ENCODE results near the gene LBP.
A peak's percentile ranks its signal among the peaks of the same experiment; 100 is the strongest.
"Not testable (repeated sequence)": the region's sequence is repeated elsewhere in the genome, so short reads cannot be mapped to it uniquely, and the experiment has no call there.

Gene LBP, protein sequence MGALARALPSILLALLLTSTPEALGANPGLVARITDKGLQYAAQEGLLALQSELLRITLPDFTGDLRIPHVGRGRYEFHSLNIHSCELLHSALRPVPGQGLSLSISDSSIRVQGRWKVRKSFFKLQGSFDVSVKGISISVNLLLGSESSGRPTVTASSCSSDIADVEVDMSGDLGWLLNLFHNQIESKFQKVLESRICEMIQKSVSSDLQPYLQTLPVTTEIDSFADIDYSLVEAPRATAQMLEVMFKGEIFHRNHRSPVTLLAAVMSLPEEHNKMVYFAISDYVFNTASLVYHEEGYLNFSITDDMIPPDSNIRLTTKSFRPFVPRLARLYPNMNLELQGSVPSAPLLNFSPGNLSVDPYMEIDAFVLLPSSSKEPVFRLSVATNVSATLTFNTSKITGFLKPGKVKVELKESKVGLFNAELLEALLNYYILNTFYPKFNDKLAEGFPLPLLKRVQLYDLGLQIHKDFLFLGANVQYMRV

DNA sequence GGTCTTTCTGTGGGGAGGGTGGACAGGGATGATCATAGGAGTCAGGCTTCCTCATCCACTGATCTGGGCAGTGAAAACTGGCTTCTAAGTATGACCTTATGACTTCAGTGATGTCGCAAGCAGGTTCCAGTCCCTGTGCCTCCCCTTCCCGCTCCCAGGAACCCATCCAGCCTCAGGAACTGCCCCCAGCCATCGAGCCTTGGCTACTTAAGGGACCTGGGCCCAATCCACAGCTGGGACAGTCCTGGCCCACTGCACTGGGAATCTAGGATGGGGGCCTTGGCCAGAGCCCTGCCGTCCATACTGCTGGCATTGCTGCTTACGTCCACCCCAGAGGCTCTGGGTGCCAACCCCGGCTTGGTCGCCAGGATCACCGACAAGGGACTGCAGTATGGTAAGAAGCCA lies at the start of gene LBP:
TSS of gene LBP (plus strand) at position 236 of the 405 bp plus-strand sequence. CDS start at position 271, 35 bp downstream.
- no peak for DNase-seq (ENCODE audit: low read depth)

DNA sequence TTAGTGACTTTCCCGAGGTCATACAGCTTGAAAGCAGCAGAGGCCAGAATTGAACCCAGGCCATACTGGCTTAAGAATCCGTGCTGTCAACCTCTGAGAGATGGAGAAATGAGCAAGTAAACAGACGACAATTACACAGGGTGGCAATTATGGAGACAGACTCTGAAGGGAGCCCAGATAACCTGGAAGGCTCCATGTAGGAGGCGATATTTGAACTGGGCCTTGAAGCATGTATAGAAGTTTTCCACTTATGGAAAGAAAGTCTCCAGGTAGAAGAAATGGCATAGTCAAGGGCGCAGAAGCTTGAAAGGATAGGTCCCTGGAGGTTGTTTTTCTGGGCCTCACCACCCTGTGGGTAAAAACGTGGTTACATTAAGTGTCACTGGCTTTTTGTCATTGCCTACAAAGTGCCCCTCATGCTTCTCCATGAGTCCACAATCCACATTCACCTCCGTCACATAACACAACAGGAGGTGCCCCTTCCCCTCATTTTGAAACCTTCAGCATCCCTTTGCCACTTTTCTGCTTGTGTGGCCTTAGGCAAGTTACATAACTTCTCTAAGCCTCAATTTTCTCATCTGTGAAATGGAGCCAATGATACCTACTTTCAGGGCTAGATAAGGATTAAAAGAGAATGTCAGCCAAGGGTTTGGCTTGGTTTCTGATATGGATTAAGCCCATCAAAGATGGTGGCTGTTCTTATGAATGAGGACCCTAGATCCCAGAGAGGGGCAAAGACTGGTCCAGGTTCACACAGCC lies 48.2 kb upstream of the LBP start:
- DNase-seq (ENCODE audit: low read depth) = no peak

DNA sequence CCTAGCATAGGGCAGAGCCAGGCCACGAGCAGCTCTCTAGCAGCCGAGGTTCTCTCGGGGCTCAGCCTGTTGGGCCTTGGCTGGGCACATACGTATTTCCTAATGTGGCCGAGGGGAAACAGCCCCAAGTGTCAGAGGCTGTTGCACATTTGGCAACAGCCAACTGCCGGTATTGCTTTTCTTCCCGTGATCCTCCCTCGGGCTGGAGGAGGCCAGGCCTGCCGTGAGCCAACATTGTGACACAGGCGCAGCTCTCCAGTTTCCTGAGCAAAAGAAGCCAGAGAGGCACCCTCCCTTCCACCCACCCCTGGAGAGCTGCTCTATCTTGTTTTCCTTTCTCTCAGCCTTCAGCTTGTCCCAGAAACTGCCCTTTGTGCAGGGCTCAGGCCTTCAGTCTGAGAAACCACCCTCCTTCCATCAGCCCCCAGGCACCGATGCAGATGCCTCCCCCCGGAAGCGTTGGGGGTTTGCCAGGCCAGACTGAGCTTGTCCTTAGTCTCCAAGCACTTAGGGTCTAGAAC lies 47.5 kb upstream of the LBP start:
- DNase-seq (ENCODE audit: low read depth) = no peak

DNA sequence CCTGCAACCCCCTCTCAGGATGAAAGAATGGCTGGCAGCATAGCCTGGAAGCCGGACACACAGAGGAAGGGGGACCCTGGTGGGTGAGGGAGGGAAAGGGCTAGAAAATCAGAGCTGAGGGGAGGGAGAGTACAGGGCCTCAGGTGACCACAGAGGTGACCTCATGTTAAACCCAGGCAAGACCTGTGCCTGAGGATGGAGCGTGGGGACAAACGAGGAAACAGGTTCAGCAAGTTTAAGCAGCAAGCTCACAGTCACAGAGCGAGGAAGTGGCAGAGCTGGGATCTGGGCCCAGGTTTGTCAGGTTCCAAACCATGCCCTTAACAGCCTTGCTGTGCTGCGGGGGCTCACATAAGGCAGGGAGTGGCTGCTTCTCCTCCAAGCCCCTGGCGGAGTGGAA lies 46.3 kb upstream of the LBP start:
- no peak for DNase-seq (ENCODE audit: low read depth)

DNA sequence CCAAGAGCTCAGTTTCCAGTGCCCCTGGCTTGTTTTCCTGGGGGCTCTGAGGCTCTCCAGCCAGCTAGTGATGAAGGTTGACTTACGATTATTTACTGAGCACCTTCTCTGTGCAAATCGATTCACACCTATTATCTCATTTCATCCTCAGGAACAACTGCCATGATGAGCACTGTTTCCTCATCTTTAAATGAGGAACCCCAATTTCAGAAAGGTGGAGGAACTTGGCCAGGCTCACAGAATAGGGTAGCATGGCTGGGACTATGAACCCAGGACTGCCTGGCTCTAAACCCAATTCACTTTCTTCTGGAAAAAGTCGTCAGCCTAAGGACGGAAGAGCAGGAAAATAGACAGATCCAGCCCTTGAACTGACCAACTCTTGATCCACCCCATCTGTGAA lies 45.8 kb upstream of the LBP start:
- DNase-seq (ENCODE audit: low read depth) = no peak

DNA sequence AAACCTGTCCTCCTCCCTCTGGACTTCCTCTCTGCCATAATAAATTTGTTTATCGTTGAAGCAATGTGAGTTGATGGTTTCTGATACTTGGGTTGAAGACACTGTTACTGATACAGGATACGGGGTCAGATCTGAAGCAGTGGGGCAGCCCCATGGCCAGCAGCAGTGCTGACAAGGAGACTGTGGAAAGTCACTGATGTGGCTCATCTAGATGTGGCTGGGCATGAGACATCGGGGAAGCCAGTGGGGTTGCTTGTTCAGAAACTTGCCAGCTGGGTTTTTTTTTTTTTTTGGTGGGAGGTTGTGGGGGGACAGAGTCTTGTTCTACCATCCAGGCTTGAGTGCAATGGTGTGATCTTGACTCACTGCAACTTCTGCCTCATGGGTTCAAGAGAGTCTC lies 45.0 kb upstream of the LBP start:
- DNase-seq (ENCODE audit: low read depth) = no peak

DNA sequence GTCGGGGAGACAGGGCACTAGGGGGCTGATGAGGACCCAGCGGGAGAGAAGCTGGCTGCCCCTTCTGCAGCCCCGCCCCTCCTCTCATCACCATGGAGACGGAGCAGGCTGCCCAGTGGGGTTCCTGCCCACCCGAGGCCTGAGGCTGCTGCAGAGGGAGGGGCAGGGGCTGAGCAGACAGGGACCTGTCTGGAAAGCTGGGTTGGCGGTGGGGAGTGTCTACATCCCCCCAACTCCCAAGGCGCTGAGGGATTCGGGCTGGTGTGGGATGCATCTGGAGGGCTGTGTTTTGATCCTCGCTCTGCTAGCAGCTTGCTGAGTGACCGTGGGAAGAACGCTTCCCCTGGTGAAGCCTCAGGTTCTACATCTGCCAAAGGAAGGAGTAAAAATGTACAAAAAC lies 43.5 kb upstream of the LBP start:
- no peak for DNase-seq (ENCODE audit: low read depth)

DNA sequence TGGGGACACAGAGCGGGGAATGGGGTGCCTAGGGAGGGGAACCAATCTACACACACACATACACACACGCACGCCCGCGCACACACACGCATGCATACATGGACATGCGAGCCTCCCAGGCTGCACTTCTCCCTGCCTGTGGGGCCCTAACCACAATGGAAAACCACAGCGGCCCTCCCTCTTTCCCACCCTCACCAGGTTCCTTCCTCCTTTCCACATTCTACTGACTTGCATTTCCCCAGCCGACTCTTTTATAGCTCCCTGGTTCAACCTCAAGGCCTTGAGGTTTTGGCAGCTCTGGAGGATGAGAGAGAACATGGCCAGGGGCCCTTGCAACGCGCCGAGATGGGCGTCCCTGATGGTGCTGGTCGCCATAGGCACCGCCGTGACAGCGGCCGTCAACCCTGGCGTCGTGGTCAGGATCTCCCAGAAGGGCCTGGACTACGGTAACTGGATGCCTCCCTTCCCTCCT lies 42.3 kb upstream of the LBP start, which contains the start of gene BPI:
TSS of gene BPI (plus strand) at position 249 of the 472 bp plus-strand sequence. CDS start at position 317, 68 bp downstream.
- DNase-seq (ENCODE audit: low read depth) = no peak

DNA sequence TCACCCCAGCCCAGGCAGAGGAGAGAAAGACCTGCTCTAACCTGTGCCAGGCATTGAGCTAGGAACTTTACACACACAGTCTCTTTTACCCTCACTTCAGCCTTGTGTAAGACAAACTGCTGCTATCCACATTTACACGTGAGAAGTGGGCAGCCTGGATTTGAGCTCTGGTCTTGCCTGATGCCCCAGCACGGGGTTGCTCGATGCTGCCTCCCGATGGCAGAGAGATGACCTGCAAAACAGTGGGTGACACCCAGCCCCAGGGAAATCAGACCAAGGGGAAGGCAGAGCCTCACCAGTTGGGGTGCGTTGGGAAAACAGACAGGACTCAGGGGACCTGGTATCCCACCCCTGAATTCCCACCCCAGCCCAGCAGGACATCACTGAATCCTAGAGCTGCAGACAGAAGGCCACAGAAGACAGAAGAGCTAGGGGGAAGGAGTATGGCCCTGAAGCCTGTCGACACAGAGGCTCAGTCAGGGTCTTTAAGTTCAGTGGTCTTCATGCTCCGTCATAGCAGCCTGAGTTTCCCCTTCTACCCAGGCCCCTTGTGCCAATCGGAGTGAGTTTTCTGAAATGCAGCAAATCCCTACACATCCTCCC lies 41.3 kb upstream of the LBP start:
- DNase-seq (ENCODE audit: low read depth) = peak; percentile 59

DNA sequence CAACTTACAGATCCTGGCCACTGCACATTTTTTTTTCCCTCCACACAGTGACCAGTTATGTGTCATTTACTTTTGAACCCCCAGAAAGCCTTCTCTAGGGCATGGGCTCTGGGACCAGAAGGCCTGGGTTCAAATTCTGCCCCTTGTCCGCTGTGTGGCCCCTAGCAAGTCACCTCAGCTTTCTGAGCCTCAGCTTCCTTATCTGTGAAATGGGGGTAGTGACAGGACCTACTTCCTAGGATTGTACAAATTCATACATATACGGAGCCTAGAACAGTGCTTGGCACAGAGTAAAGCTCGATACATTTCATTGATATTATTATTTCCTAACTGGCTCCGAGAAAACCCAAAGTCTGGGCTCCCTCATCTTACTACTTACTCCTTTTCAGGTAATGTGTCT lies 40.7 kb upstream of the LBP start:
- no peak for DNase-seq (ENCODE audit: low read depth)

DNA sequence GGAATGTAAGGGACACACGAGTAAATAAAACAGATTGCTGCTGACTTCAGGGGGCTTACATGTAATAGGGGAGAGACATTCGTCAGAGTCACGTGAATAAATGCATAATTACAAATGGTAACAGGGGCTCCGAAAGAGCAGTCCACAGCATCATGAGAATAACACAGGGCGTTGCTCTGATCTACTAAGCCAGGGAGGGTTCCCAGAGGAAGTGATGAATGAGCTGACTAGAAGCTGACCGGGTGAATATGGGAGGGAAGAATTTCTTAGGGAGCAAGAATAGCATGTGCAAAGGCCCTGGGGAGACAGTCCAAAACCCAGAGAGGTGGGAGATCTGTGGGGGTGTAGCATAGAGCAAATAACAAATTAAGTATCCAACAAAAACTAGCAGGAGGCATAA lies 39.9 kb upstream of the LBP start:
- DNase-seq (ENCODE audit: low read depth) = peak; percentile 53

DNA sequence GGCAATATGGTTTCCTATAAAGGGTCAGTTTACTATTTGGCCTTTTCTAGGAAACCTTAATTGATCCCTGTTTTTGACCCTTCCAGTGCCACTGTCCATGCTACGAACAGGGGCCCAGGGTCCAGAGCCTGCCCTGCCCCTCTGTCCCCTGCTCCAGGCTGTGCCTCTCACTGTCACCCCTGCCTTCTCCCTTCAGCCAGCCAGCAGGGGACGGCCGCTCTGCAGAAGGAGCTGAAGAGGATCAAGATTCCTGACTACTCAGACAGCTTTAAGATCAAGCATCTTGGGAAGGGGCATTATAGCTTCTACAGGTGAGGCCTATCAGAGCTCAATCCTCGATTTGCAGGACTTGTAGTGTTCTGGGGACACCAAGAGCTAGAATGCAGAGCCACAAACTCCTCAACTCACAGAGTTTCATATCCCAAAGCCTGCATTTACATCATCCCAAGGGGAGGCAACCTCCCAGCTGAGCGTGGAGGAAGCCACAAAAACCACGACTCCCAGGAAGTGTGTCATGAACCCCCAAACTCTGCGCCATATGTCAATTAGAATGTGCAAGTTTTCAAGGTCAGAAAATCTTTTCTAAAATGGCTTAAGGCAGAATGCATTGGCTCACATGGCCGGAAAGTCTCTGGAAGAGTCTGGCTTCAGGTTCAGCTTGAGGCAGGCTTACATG lies 38.8 kb upstream of the LBP start:
- DNase-seq (ENCODE audit: low read depth) = peak; percentile 92

DNA sequence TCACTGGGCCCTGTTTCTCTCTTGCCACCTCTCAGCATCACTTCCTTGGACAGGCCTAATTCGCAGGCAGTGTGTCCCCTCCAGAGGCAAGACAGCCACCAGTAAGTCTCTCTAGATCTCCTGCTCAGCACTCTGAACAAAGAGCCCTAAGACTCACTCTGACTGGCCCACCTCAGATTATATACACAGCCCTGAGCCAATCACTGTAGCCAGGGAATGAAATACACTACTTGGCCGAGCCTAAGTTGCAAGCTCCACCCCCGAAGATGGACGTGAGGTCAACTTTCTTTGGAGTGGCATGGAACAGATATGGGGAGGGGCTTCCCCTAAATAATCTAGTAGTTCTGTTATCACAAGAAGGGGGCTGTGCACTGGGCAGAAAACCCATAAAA lies 38.2 kb upstream of the LBP start:
- peak; percentile 70 for DNase-seq (ENCODE audit: low read depth)

DNA sequence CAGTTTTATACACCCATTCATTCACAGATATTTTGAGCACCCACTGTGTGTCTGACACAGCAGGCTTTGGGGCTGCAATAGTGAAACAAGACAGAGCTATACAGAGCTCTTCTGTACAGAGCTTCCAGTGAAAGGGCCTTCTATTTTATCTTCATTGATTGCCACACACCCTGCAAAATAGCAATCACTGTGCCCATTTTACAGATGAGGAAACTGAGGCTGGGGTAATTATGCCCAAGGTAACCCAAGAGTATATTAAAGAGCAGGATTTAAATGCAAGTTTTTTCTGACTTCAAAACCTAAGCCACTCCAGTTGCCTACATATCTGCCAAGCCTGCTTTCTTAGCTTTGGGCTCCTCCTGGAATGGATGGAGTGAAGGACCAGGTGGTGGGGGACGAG lies 37.8 kb upstream of the LBP start:
- DNase-seq (ENCODE audit: low read depth) = no peak

DNA sequence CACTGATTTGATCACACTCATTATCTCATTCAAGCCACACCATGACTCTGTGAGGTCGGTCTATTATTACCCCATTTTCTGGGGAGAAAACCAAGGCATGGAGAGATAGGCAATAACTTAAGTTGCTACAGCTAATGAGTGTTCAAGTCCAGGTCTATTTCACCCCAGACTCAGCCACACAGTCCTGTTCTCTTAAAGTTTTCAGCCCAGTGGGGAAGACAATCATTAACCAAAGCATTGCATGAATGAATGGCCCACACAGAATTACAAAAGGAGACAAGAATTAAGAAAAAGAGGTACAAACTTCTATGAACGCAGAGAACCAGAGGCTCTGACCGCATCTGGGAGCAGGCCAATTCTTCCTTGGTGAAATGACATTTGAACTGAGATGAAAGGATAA lies 35.2 kb upstream of the LBP start:
- no peak for DNase-seq (ENCODE audit: low read depth)

DNA sequence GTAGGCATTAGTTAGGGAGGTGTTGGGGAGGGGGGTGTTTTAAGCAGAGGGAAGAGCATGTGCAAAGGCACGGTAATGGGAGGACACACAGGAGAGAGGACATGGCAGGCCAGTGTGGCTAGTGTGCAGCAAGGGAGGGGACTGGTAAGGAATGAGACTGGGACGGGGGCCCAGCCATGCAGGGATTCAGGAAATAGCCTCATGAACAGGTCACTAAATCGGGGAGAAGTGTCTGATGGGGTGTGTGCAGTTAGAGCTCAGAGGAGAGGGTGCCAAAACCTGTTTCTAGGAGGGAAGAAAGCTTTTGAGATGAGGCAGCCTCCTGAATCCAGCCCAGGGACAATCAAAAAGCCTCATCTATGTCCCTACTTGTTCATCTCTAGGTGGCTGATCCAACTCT lies 34.8 kb upstream of the LBP start:
- no peak for DNase-seq (ENCODE audit: low read depth)

DNA sequence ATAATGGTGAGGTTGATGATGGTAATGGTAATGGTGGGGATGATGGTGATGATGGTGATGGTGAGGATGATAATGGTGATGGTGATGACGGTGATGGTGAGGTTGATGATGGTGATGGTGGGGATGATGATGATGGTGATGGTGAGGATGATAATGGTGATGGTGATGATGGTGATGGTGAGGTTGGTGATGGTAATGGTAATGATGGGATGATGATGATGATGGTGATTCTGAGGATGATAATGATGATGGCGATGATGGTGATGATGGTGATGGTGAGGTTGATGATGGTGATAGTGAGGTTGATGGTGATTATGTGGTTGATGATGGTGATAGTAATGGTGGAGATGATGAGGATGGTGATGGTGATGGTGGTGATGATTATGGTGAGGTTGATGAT lies 32.6 kb upstream of the LBP start:
- DNase-seq (ENCODE audit: low read depth) = no peak

DNA sequence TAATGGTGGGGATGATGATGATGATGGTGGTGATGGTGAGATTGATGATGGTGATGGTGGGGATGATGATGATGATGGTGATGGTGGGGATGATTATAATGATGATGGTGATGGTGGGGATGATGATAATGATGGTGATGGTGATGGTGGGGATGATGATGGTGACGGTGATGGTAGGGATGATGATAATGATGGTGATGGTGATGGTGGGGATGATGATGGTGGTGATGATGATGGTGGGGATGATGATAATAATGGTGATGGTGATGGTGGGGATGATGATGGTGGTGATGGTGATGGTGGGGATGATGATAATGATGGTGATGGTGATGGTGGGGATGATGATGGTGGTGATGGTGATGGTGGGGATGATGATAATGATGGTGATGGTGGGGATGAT lies 31.9 kb upstream of the LBP start:
- DNase-seq (ENCODE audit: low read depth) = not testable (repeated sequence)

DNA sequence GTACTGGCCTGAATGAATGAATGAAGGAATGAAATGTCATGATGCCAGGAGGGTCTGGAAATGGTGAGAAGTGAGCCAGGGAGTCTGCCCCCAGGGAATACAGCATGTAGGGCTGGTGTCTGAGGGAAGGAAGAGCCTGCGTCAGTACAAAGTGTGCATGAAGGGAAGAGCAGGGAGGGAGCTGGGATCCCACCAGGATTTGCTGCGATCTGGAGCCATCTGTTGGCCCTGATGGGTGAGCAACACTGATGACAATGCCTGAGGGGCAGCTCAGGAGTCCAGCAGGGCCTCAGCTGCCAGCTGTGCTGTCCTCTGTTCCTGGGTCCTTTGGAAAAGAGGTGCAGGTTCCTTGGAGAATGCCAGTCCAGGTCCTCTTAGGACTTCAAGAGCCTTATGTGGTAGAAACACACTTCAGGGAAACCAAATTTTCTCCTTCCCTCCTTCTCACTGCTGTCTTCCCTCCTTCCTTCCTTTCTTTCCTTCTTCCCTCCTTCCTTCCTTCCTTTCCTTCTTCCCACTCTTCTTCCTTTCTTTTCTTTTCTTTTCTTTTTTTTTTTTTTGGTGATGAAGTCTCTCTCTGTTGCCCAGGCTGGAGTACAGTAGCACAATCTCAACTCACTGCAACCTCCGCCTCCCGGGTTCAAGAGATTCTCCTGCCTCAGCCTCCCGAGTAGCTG lies 30.9 kb upstream of the LBP start:
- peak; percentile 57 for DNase-seq (ENCODE audit: low read depth)

DNA sequence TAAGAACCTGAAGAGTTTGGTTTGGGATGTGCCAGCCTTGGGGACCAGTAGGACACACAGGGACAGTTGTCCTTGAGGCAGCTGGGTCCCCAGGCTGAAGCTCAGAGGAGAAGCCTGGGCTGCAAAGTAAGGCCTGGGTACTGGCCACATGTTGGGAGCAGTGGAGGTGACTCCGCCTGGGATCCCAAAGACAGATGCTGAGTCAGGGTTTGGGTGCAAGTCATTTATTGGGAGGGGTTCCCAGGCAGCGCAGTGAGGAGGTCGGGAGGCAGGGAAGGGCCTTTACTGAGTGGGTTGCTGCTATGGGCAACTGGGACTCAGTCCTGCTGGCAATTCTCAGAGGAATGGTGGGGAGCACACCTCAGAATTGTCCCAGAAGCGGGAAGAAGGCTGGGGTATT lies 29.9 kb upstream of the LBP start:
- no peak for DNase-seq (ENCODE audit: low read depth)

DNA sequence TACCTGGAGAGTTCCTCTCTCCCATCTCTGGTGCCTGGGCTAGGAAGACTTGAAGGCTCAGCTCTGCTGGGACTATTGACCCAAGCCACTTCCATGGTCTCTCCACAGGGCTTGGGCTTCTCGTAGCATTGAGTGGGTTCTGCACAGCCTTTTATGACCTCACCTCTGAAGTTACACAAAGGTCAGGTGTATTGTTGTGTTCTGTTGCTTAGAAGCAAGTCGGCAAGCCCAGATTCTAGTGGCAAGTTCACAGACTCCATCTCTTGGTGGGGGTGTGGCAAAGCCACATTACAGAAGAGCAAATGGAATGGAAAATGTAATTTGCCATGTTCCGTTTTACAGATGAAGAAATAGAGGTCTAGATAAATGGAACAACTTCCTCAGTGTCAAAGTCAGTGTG lies 28.9 kb upstream of the LBP start:
- DNase-seq (ENCODE audit: low read depth) = no peak

Data from ELR (cell line).